Superior temporal gyrus (tissue), 1 donor: ENCODE measurements around the gene ZFP30.

Source experiments
- DNase-seq: peaks from one replicate; pipeline ENCODE4 v3.0.0-alpha.2; 2016; ENCODE audit errors: extremely low spot score

The ZFP30 gene

DNA sequence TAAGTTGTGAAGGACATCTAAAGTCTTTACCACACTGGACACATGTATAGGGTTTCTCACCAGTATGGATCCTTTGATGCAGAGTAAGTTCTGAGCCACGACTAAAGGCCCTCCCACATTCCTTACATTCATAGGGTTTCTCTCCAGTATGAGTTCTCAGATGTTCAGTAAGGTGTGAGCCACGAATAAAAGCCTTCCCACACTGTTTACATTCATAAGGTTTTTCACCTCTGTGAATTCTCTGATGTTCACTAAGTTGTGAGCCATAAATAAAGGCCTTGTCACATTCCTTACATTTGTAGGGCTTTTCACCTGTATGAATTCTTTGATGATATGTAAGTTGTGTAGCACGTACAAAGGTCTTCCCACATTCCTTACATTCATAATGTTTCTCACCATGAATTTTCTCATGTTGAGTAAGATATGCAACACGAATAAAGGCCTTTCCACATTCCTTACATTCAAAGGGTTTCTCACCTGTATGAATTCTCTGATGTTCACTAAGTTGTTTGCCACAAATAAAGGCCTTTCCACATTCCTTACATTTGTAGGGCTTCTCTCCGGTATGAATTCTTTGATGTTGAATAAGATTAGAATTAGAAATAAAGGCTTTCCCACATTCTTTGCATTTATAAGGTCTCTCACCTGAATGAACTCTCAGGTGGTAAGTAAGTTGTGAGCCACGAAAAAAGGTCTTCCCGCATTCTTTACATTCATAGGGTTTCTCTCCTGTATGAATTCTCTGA is 90.5 kb downstream of the ZFP30 start:
- no peak for DNase-seq
